Natural killer cell (primary cell): ENCODE results near the gene ITSN2. TPM values are rescaled to one million over a fixed set of nuclear protein-coding genes. Genes with fewer than 3 reads are reported as not detected.
"Not testable (repeated sequence)": the region's sequence is repeated elsewhere in the genome, so short reads cannot be mapped to it uniquely, and the experiment has no call there.

ENCODE experiments used
- ATAC-seq, 3 donors: fragments of 150-1000 bp in 2 of 3; fragments of 200-7000 bp in 1 of 3; cut with Tn5 transposase; 1 replicate in 1 of 3; 2 replicates in 2 of 3; pipeline ENCODE4 v1.10.0; 2021; ENCODE audit warnings: mild to moderate bottlenecking in 2 of 3, moderate library complexity in 2 of 3
- DNase-seq, 2 donors: peaks; one replicate each; pipeline versions ENCODE4 v3.0.0 to v3.0.0-alpha.2; 2013 to 2021; ENCODE audit warnings: mixed read lengths in 1 of 2
- H3K27ac ChIP-seq: one replicate; pipeline ENCODE4 v1.5.1; 2013; ENCODE audit warnings: mild to moderate bottlenecking, low read length
- H3K27me3 ChIP-seq: one replicate; pipeline ENCODE4 v1.6.1; 2013; ENCODE audit warnings: low read length; ENCODE audit not compliant: control insufficient read depth, insufficient read depth
- H3K36me3 ChIP-seq: one replicate; pipeline ENCODE4 v1.6.1; 2013; ENCODE audit warnings: low read length; ENCODE audit not compliant: control insufficient read depth, insufficient read depth
- H3K4me1 ChIP-seq: one replicate; pipeline ENCODE4 v1.6.1; 2013; ENCODE audit warnings: low read length; ENCODE audit not compliant: control insufficient read depth, insufficient read depth
- H3K4me3 ChIP-seq: one replicate; pipeline ENCODE4 v1.5.1; 2013; ENCODE audit warnings: low read length
- H3K9me3 ChIP-seq: one replicate; pipeline ENCODE4 v1.6.1; 2013; ENCODE audit warnings: low read length; ENCODE audit not compliant: control insufficient read depth, insufficient read depth
- H3K27ac Mint-ChIP-seq, 2 donors: one replicate each; pipeline ENCODE4 v1.8.0; 2022; ENCODE audit warnings: mild to moderate bottlenecking in 2 of 2, mixed read lengths in 2 of 2, moderate library complexity in 1 of 2
- H3K27me3 Mint-ChIP-seq, 2 donors: one replicate each; pipeline ENCODE4 v1.8.0; 2022; ENCODE audit warnings: low read depth in 2 of 2, mixed read lengths in 2 of 2
- H3K36me3 Mint-ChIP-seq: one replicate; pipeline ENCODE4 v1.8.0; 2022; ENCODE audit warnings: mixed read lengths
- H3K4me1 Mint-ChIP-seq, 2 donors: one replicate each; pipeline ENCODE4 v1.8.0; 2022; ENCODE audit warnings: mixed read lengths in 2 of 2
- H3K4me3 Mint-ChIP-seq: one replicate; pipeline ENCODE4 v1.8.0; 2022; ENCODE audit warnings: mild to moderate bottlenecking, moderate library complexity, mixed read lengths
- H3K9me3 Mint-ChIP-seq, 2 donors: one replicate each; pipeline ENCODE4 v1.8.0; 2022; ENCODE audit warnings: mixed read lengths in 2 of 2
- CTCF ChIP-seq: fragments of 200-600 bp; IDR thresholded peaks from one replicate; pipeline ENCODE4 v1.8.0; 2022; ENCODE audit warnings: antibody characterized with exemption
- WGBS: methylation state at CpG from one replicate; pipeline ENCODE4 v1.1.7; 2013; ENCODE audit warnings: missing lambda C conversion rate; ENCODE audit not compliant: insufficient coverage; 5-methylcytosine and 5-hydroxymethylcytosine counted together
- intact Hi-C: fragments of 100-400 bp; cut with micrococcal nuclease; formaldehyde crosslinking; loops from one replicate; pipeline ENCODE4 v1.14.2; 2022
- total RNA-seq, 4 donors: library from RNA; stranded (reverse); fragments of 120-200 nt in 1 of 4; gene quantifications; one replicate each; pipeline versions ENCODE4 v1.2.3 to v1.2.4, GENCODE V29; 2013 to 2022

Gene ITSN2
- total RNA-seq, 3 donors from 2014 or later (not counting 1 experiment from before 2014, with no cell fraction given), result 101 to 118 (median 115) TPM

GRCh38 chr2:24342110-24342910, 18.0 kb downstream of the ITSN2 start:
- no peaks in the 10 kb centered on the region for H3K27me3 Mint-ChIP-seq
- Histone ChIP-seq H3K4me3 (no peak overlapping the region), H3K4me1 (peaks cover 14% of the 10 kb centered on the region), H3K27me3 (no peaks in the 10 kb centered on the region), H3K9me3 (no peaks in the 10 kb centered on the region), H3K36me3 (no peaks in the 10 kb centered on the region), H3K27ac (peak overlapping the region; percentile 4)
- no peak overlapping the region for H3K4me3 Mint-ChIP-seq
- H3K4me1 Mint-ChIP-seq, result peaks cover 74 to 81% of the 10 kb centered on the region in 2 donors
- ATAC-seq (no peak), DNase-seq (no peak)
- no peaks in the 10 kb centered on the region for H3K9me3 Mint-ChIP-seq
- no peaks in the 10 kb centered on the region for H3K36me3 Mint-ChIP-seq
- WGBS, result 79% methylated on average over 8 of the region's 9 CpGs
- intact Hi-C loops, result no loop called here
- H3K27ac Mint-ChIP-seq, result peak overlapping the region; percentile 35 to 42
- no peak for TF ChIP-seq CTCF

- H3K27ac Mint-ChIP-seq, result no peak overlapping the region
- H3K4me1 Mint-ChIP-seq, result peaks cover 77% of the 10 kb centered on the region in 2 donors
- H3K9me3 Mint-ChIP-seq, result no peaks in the 10 kb centered on the region
- DNase-seq (no peak), ATAC-seq (no peak)
- H3K4me1 ChIP-seq, result peaks cover 14% of the 10 kb centered on the region
- no peak overlapping the region for H3K4me3 Mint-ChIP-seq
- no peaks in the 10 kb centered on the region for H3K36me3 ChIP-seq
- WGBS, result 97% methylated on average over 6 of the region's 6 CpGs
- no peaks in the 10 kb centered on the region for H3K36me3 Mint-ChIP-seq
- H3K27me3 ChIP-seq, result no peaks in the 10 kb centered on the region
- intact Hi-C loops, result no loop called here
- H3K27me3 Mint-ChIP-seq, result no peaks in the 10 kb centered on the region
- TF ChIP-seq CTCF, result no peak
- H3K27ac ChIP-seq, result no peak overlapping the region
- H3K4me3 ChIP-seq, result no peak overlapping the region
- H3K9me3 ChIP-seq, result no peaks in the 10 kb centered on the region
Observed at GRCh38 chr2:24339856-24340262, 20.5 kb downstream of the ITSN2 start.

- H3K4me3 ChIP-seq, H3K9me3 Mint-ChIP-seq, ATAC-seq, intact Hi-C loops, H3K4me3 Mint-ChIP-seq, H3K27me3 ChIP-seq, DNase-seq, H3K27ac ChIP-seq, H3K36me3 Mint-ChIP-seq, H3K9me3 ChIP-seq, H3K27me3 Mint-ChIP-seq, H3K36me3 ChIP-seq: not testable (repeated sequence)
- H3K27ac Mint-ChIP-seq, result peak overlapping the region; percentile 52 to 70
- peaks cover 19% of the 10 kb centered on the region for H3K4me1 ChIP-seq
- H3K4me1 Mint-ChIP-seq, result peaks cover 72 to 81% of the 10 kb centered on the region in 2 donors
- 87% methylated on average over 9 of the region's 9 CpGs for WGBS
Observed at GRCh38 chr2:24339098-24339497, 21.2 kb downstream of the ITSN2 start.

GRCh38 chr2:24337890-24338289, 22.4 kb downstream of the ITSN2 start:
- Mint-ChIP-seq H3K27ac (peak overlapping the region; percentile 52 to 70), H3K36me3 (no peaks in the 10 kb centered on the region), H3K27me3 (no peaks in the 10 kb centered on the region), H3K4me1 (peaks cover 70 to 83% of the 10 kb centered on the region in 2 donors), H3K4me3 (no peak overlapping the region), H3K9me3 (no peaks in the 10 kb centered on the region)
- Histone ChIP-seq H3K27ac (no peak overlapping the region), H3K4me1 (peaks cover 20% of the 10 kb centered on the region), H3K27me3 (no peaks in the 10 kb centered on the region), H3K4me3 (no peak overlapping the region), H3K9me3 (no peaks in the 10 kb centered on the region), H3K36me3 (no peaks in the 10 kb centered on the region)
- DNase-seq, result no peak
- 36% methylated on average over 1 of the region's 1 CpG for WGBS
- peak in 1 of 3 donors; percentile 25 for ATAC-seq
- TF ChIP-seq CTCF, result no peak
- intact Hi-C loops, result no loop called here
